ENCODE data around the gene FXYD6. TPM values are rescaled to one million over a fixed set of nuclear protein-coding genes. Genes with fewer than 3 reads are reported as not detected.

The FXYD6 gene
- total RNA-seq, 1 donor from 2014 or later, result 57.1 TPM

GRCh38 chr11:117799634-117800033 lies 76.8 kb downstream of the FXYD6 start:
- Mint-ChIP-seq H3K9me3 (ENCODE audit: unreplicated experiment) (no peaks in the 10 kb centered on the region), H3K27me3 (ENCODE audit: unreplicated experiment) (peaks cover 12% of the 10 kb centered on the region), H3K4me3 (ENCODE audit: unreplicated experiment) (no peak overlapping the region), H3K36me3 (ENCODE audit: unreplicated experiment) (no peaks in the 10 kb centered on the region), H3K27ac (ENCODE audit: unreplicated experiment) (no peak overlapping the region), H3K4me1 (ENCODE audit: low read depth, unreplicated experiment) (peaks cover 5% of the 10 kb centered on the region)
- no peak for DNase-seq
- TF ChIP-seq, protein P1, sequence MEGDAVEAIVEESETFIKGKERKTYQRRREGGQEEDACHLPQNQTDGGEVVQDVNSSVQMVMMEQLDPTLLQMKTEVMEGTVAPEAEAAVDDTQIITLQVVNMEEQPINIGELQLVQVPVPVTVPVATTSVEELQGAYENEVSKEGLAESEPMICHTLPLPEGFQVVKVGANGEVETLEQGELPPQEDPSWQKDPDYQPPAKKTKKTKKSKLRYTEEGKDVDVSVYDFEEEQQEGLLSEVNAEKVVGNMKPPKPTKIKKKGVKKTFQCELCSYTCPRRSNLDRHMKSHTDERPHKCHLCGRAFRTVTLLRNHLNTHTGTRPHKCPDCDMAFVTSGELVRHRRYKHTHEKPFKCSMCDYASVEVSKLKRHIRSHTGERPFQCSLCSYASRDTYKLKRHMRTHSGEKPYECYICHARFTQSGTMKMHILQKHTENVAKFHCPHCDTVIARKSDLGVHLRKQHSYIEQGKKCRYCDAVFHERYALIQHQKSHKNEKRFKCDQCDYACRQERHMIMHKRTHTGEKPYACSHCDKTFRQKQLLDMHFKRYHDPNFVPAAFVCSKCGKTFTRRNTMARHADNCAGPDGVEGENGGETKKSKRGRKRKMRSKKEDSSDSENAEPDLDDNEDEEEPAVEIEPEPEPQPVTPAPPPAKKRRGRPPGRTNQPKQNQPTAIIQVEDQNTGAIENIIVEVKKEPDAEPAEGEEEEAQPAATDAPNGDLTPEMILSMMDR (IDR thresholded peaks at IDR 0.05; ENCODE audit: partially characterized antibody, unreplicated experiment), result no peak

DNA sequence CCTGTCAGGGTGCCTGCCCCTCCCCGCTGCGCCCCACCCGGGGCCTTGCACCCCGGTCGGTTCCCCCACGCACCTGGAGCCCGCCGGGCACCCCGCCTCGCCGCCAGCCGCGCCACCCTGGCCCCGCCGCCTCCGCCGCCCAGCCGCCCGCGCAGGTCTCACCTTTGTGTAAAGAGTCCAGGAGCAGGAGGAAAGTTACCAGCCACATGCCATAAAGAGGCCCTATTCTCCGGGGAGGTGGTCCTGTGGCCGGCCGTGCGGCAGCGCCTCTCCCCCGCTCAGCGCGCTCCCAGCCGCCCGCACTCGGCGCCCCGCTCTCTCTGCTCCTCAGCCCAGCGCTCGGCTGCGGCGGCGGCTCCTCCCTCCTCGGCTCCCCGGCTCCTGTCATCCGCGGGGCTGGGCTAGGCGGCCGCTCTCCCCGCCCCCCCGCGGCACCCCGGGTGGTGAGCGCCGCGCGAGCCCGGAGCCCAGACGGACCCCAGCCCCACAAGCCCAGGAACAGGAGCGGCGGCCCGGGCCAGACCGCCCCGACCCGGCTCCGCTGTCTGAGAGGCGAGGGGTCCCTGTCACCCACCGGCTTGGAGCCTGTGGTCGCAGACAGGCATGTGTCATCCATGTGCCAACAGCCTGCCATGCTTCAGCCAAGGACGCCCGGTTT lies 79.5 kb downstream of the FXYD6 start, which contains the start of gene DSCAML1:
DSCAML1 (minus strand) TSS at position 345 of the 658 bp plus-strand sequence; CDS start at position 208, 137 bp downstream.
- no peaks in the 10 kb centered on the region for H3K36me3 Mint-ChIP-seq (ENCODE audit: unreplicated experiment)
- H3K4me3 Mint-ChIP-seq (ENCODE audit: unreplicated experiment), result peak within 1 kb of the TSS; percentile 80

DNA sequence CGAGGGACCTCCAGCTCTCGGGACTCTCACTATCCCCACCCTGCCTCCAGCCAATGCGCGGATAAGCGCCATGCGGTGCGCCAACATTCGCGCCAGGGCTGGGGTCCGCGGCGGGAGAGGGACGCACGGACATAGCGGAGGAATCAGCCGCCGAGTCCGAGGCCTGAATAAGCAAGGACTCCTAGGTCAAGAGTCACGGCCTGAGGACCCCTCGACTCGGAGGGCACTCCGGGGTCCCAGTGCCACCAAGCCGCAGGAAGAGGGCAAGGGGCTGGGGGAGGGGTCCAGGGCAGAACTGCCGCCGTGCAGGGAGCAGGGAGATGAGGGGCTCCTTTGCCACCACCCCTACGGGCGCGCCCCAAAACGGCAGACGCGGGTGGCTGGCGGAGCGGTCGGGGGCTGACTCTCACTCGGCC lies 80.0 kb downstream of the FXYD6 start:
- H3K4me3 Mint-ChIP-seq (ENCODE audit: unreplicated experiment), result peak overlapping the region; percentile 61
- H3K9me3 Mint-ChIP-seq (ENCODE audit: unreplicated experiment), result no peaks in the 10 kb centered on the region
- H3K4me1 Mint-ChIP-seq (ENCODE audit: low read depth, unreplicated experiment), result peaks cover 20% of the 10 kb centered on the region
- peak; percentile 37 for DNase-seq
- no peak overlapping the region for H3K27ac Mint-ChIP-seq (ENCODE audit: unreplicated experiment)
- TF ChIP-seq, protein P1 (IDR thresholded peaks at IDR 0.05; ENCODE audit: partially characterized antibody, unreplicated experiment), result no peak
- peaks cover 25% of the 10 kb centered on the region for H3K27me3 Mint-ChIP-seq (ENCODE audit: unreplicated experiment)
- H3K36me3 Mint-ChIP-seq (ENCODE audit: unreplicated experiment), result no peaks in the 10 kb centered on the region

More for the DNA sequence above, 79.5 kb downstream of the FXYD6 start, which contains the start of gene DSCAML1:
- H3K27ac Mint-ChIP-seq (ENCODE audit: unreplicated experiment), result peak within 1 kb of the TSS; percentile 54
- H3K27me3 Mint-ChIP-seq (ENCODE audit: unreplicated experiment), result peaks cover 25% of the 10 kb centered on the region
- H3K4me1 Mint-ChIP-seq (ENCODE audit: low read depth, unreplicated experiment), result peaks cover 20% of the 10 kb centered on the region
- TF ChIP-seq, protein P1 (IDR thresholded peaks at IDR 0.05; ENCODE audit: partially characterized antibody, unreplicated experiment), result no peak
- no peaks in the 10 kb centered on the region for H3K9me3 Mint-ChIP-seq (ENCODE audit: unreplicated experiment)
- peak; percentile 65 for DNase-seq

DNA sequence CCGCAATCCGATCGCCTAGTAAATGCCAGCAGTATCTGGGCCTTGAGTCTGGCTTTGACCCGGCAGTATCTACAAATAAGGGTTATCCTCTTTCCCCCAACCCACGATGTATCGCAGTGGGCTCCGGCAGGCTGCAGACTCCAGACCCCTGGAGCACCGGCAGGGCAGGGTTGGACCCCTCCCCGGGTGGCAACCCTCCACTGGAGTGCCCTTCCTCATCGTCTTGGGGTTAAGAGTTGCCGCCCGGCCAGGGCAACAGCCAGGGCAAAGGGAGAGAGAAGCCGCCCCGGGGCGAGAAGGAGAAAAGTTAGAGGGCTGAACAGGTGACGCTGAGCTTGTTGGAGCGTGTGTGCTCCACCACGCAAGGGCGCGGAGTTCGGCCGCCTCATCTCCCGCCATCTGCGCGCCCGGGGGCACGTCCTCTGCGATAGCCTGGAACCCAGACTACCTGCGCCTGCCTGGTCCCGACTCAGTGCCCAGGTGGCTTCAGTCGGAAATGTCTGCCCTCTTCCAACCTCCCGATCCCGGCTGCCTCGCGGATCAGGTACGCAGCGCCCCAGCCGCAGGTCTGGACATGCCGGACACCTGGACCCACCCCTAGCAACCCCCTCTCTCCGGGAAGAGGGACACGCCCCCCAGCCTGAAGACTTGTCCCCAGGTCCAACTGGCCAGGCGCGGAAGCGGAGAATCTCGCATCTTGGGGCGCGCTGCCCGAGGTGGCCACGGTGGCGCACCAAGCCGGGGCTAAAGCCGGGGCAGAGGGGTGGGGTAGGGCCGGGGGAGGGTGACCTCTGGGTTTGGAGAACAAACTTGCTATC lies 80.6 kb downstream of the FXYD6 start:
- Mint-ChIP-seq H3K4me1 (ENCODE audit: low read depth, unreplicated experiment) (peaks cover 21% of the 10 kb centered on the region), H3K9me3 (ENCODE audit: unreplicated experiment) (no peaks in the 10 kb centered on the region), H3K4me3 (ENCODE audit: unreplicated experiment) (peak overlapping the region; percentile 61), H3K27ac (ENCODE audit: unreplicated experiment) (no peak overlapping the region), H3K27me3 (ENCODE audit: unreplicated experiment) (peaks cover 25% of the 10 kb centered on the region), H3K36me3 (ENCODE audit: unreplicated experiment) (no peaks in the 10 kb centered on the region)
- no peak for DNase-seq
- TF ChIP-seq, protein P1 (IDR thresholded peaks at IDR 0.05; ENCODE audit: partially characterized antibody, unreplicated experiment), result no peak

Data from glutamatergic neuron (in vitro differentiated cells).